ENCODE measurements around the gene NXPE4. TPM values are rescaled to one million over a fixed set of nuclear protein-coding genes. Genes with fewer than 3 reads are reported as not detected.

The NXPE4 gene
- total and polyA plus RNA-seq, 9 of the 15 experiments (the other 6 are each of a cell fraction or from before 2014, with no cell fraction given), result not detected

DNA sequence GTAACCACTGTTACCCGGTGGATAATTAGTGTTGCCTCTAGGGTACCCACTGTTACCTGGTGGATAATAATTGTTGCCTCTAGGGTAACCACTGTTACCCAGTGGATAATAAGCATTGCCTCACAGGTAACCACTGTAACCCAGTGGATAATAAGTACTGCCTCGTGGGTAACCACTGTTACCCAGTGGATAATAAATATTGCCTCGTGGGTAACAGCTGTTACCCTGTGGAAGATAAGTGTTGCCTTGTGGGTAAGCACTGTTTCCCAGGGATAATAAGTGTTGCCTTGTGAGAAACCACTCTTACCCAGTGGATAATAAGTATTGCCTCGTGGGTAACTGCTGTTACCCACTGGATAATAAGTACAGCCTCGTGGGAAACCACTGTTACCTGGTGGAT, 9.3 kb upstream of the NXPE4 start (continued):
- TF ChIP-seq, protein P1, sequence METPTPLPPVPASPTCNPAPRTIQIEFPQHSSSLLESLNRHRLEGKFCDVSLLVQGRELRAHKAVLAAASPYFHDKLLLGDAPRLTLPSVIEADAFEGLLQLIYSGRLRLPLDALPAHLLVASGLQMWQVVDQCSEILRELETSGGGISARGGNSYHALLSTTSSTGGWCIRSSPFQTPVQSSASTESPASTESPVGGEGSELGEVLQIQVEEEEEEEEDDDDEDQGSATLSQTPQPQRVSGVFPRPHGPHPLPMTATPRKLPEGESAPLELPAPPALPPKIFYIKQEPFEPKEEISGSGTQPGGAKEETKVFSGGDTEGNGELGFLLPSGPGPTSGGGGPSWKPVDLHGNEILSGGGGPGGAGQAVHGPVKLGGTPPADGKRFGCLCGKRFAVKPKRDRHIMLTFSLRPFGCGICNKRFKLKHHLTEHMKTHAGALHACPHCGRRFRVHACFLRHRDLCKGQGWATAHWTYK (CRISPR knock-in tag; IDR thresholded peaks at IDR 0.05), result no peak
- TF ChIP-seq STAG1 (CRISPR knock-in tag; IDR thresholded peaks at IDR 0.05; ENCODE audit: borderline replicate concordance), result no peak

DNA sequence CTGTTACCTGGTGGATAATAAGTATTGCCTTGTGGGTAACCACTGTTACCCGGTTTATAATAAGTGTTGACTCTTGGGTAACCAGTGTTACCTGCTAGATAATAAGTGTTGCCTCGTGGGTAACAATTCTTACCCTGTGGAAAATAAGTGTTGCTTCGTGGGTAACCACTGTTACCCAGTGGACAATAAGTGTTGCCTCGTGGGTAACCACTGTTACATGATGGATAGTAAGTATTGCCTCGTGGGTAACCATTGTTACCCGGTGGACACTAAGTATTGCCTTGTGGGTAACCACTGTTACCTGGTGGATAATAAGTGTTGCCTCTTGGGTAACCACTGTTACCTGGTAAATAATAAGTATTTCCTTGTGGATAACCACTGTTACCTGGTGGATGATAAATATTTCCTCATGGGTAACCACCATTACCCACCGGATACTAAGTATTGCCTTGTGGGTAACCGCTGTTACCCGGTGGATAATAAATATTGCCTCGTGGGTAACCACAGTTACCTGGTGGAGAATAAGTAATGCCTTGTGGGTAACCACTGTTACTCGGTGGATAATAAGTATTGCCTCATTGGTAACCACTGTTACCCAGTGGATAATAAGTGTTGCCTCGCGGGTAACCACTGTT, 8.7 kb upstream of the NXPE4 start:
- in situ Hi-C loops (cut with MboI), result no loop called here
- H3K9me1 ChIP-seq (ENCODE audit: control insufficient read depth, insufficient read depth, low read length), result no peaks in the 10 kb centered on the region
- H3K79me2 ChIP-seq (ENCODE audit: control insufficient read depth, insufficient read depth, low read length), result no peaks in the 10 kb centered on the region
- no peak for DNase-seq (ENCODE audit: extremely low read depth in 1 of 4, low spot score in 3 of 4)
- ChIA-PET CTCF (ENCODE audit: low intra/inter-chr PET ratio) (no interaction called here), POLR2A (no interaction called here)
- no TSS peak for BruUV-seq (replicated peaks)
- H3K9ac ChIP-seq (ENCODE audit: insufficient read depth in 1 of 2, low read depth in 2 of 2, low read length in 2 of 2), result no peak overlapping the region
- no peak overlapping the region for H3K4me2 ChIP-seq (ENCODE audit: insufficient read depth, low read length)
- no peaks in the 10 kb centered on the region for H4K20me1 ChIP-seq (replicated peaks; ENCODE audit: control insufficient read depth, insufficient read depth, low read length)
- H3K27me3 ChIP-seq (ENCODE audit: control insufficient read depth in 2 of 2, insufficient read depth in 2 of 2, low read length in 2 of 2), result no peaks in the 10 kb centered on the region
- H3K36me3 ChIP-seq (ENCODE audit: control insufficient read depth, insufficient read depth, low read length), result no peaks in the 10 kb centered on the region
- no peak overlapping the region for H3K27ac ChIP-seq (ENCODE audit: extremely low read depth, low read depth, low read length)
- no peaks in the 10 kb centered on the region for H3K4me1 ChIP-seq (replicated peaks in 1 of 2; ENCODE audit: control insufficient read depth in 2 of 2, insufficient read depth in 2 of 2, low read length in 2 of 2)
- no peak for FAIRE-seq
- ATAC-seq, result no peak
- WGBS (ENCODE audit: insufficient coverage, low coverage, missing lambda C conversion rate), result 1% methylated on average over 13 of the region's 13 CpGs
- peaks cover 1% of the 10 kb centered on the region for H3K9me3 ChIP-seq (replicated peaks; ENCODE audit: control insufficient read depth, insufficient read depth, low read depth, low read length)
- TF ChIP-seq ZNF551 (CRISPR knock-in tag; IDR thresholded peaks at IDR 0.05) (no peak), HEY1 (CRISPR knock-in tag; IDR thresholded peaks at IDR 0.05; ENCODE audit: borderline replicate concordance) (no peak)
- TF ChIP-seq, protein P2, sequence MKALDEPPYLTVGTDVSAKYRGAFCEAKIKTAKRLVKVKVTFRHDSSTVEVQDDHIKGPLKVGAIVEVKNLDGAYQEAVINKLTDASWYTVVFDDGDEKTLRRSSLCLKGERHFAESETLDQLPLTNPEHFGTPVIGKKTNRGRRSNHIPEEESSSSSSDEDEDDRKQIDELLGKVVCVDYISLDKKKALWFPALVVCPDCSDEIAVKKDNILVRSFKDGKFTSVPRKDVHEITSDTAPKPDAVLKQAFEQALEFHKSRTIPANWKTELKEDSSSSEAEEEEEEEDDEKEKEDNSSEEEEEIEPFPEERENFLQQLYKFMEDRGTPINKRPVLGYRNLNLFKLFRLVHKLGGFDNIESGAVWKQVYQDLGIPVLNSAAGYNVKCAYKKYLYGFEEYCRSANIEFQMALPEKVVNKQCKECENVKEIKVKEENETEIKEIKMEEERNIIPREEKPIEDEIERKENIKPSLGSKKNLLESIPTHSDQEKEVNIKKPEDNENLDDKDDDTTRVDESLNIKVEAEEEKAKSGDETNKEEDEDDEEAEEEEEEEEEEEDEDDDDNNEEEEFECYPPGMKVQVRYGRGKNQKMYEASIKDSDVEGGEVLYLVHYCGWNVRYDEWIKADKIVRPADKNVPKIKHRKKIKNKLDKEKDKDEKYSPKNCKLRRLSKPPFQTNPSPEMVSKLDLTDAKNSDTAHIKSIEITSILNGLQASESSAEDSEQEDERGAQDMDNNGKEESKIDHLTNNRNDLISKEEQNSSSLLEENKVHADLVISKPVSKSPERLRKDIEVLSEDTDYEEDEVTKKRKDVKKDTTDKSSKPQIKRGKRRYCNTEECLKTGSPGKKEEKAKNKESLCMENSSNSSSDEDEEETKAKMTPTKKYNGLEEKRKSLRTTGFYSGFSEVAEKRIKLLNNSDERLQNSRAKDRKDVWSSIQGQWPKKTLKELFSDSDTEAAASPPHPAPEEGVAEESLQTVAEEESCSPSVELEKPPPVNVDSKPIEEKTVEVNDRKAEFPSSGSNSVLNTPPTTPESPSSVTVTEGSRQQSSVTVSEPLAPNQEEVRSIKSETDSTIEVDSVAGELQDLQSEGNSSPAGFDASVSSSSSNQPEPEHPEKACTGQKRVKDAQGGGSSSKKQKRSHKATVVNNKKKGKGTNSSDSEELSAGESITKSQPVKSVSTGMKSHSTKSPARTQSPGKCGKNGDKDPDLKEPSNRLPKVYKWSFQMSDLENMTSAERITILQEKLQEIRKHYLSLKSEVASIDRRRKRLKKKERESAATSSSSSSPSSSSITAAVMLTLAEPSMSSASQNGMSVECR (CRISPR knock-in tag; IDR thresholded peaks at IDR 0.05), result no peak
- TF ChIP-seq, protein P3, sequence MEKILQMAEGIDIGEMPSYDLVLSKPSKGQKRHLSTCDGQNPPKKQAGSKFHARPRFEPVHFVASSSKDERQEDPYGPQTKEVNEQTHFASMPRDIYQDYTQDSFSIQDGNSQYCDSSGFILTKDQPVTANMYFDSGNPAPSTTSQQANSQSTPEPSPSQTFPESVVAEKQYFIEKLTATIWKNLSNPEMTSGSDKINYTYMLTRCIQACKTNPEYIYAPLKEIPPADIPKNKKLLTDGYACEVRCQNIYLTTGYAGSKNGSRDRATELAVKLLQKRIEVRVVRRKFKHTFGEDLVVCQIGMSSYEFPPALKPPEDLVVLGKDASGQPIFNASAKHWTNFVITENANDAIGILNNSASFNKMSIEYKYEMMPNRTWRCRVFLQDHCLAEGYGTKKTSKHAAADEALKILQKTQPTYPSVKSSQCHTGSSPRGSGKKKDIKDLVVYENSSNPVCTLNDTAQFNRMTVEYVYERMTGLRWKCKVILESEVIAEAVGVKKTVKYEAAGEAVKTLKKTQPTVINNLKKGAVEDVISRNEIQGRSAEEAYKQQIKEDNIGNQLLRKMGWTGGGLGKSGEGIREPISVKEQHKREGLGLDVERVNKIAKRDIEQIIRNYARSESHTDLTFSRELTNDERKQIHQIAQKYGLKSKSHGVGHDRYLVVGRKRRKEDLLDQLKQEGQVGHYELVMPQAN (IDR thresholded peaks at IDR 0.05; ENCODE audit: borderline replicate concordance), result no peak
- H2AFZ ChIP-seq (ENCODE audit: low read depth, low read length), result no peak overlapping the region
- H3K4me3 ChIP-seq, result no peak overlapping the region
- intact Hi-C loops (cut with micrococcal nuclease), result no loop called here

Data from K562 (cell line).